Raji (cell line): ENCODE measurements around the gene PRLH.

Experiments
- POLR2A ChIP-seq: IDR thresholded peaks from 2 replicates; pipeline ENCODE4 v1.6.1; 2011; ENCODE audit warnings: low read depth, low read length, control low read depth; ENCODE audit not compliant: insufficient read depth

Gene PRLH

GRCh38 chr2:237613679-237614078 lies 47.3 kb downstream of the PRLH start:
- TF ChIP-seq POLR2A: no peak

- no peak for TF ChIP-seq POLR2A
These were observed 47.9 kb downstream of the PRLH start for GRCh38 chr2:237614151-237614720.

- no peak for TF ChIP-seq POLR2A
These were observed 49.4 kb downstream of the PRLH start for GRCh38 chr2:237615631-237616249.

- no peak for TF ChIP-seq POLR2A
These were observed 50.0 kb downstream of the PRLH start for GRCh38 chr2:237616373-237616733.
